DND-41 (cell line): Measurements from ENCODE around the gene ZNF106.

Experiments
- ATAC-seq: fragments of 200-7000 bp; cut with Tn5 transposase; 3 replicates; pipeline ENCODE4 v1.9.1; 2021; ENCODE audit warnings: low read depth; ENCODE audit not compliant: insufficient read depth
- DNase-seq: peaks from one replicate; pipeline ENCODE4 v3.0.0-alpha.2; 2020
- H2AFZ ChIP-seq: 2 replicates; pipeline ENCODE4 v1.6.0; 2012; ENCODE audit warnings: low read depth, low read length
- H3K27ac ChIP-seq: 2 replicates; pipeline ENCODE4 v1.5.1; 2012; ENCODE audit warnings: low read length, inconsistent platforms
- H3K27me3 ChIP-seq: fragments of 200-600 bp; sonication (generic); 2 replicates; pipeline ENCODE4 v1.6.0; 2012; ENCODE audit warnings: low read length, mild to moderate bottlenecking, inconsistent platforms; ENCODE audit not compliant: insufficient read depth, poor library complexity
- H3K36me3 ChIP-seq: 2 replicates; pipeline ENCODE4 v1.5.1; 2012; ENCODE audit warnings: low read length, inconsistent platforms; ENCODE audit not compliant: insufficient read depth
- H3K4me1 ChIP-seq: 2 replicates; pipeline ENCODE4 v1.5.1; 2012; ENCODE audit warnings: mild to moderate bottlenecking, low read length; ENCODE audit not compliant: insufficient read depth
- H3K4me2 ChIP-seq: 2 replicates; pipeline ENCODE4 v1.6.0; 2012; ENCODE audit warnings: mild to moderate bottlenecking, moderate library complexity, low read length, inconsistent platforms; ENCODE audit not compliant: insufficient read depth
- H3K4me3 ChIP-seq, 2 experiments: fragments of 200-600 bp in 1 of 2; shearing (Covaris generic) in 1 of 2; 2 replicates each; pipeline ENCODE4 v1.5.1; 2012 to 2016; ENCODE audit warnings: inconsistent platforms in 2 of 2, low read length in 2 of 2, mild to moderate bottlenecking in 2 of 2, low read depth in 1 of 2, moderate library complexity in 1 of 2
- H3K79me2 ChIP-seq: 2 replicates; pipeline ENCODE4 v1.6.0; 2012; ENCODE audit warnings: low read length, inconsistent platforms; ENCODE audit not compliant: insufficient read depth
- H3K9ac ChIP-seq: 2 replicates; pipeline ENCODE4 v1.6.0; 2012; ENCODE audit warnings: low read depth, mild to moderate bottlenecking, inconsistent platforms, low read length, moderate library complexity
- H3K9me3 ChIP-seq: 2 replicates; pipeline ENCODE4 v1.5.1; 2012; ENCODE audit warnings: low read length, moderate library complexity, mild to moderate bottlenecking, inconsistent platforms; ENCODE audit not compliant: insufficient read depth, severe bottlenecking
- H4K20me1 ChIP-seq: 2 replicates; pipeline ENCODE4 v1.6.0; 2012; ENCODE audit warnings: low read length; ENCODE audit not compliant: insufficient read depth
- CTCF ChIP-seq: IDR thresholded peaks from 2 replicates; pipeline ENCODE4 v1.5.1; 2012; ENCODE audit warnings: borderline replicate concordance, low read length, moderate library complexity, mild to moderate bottlenecking; ENCODE audit not compliant: poor library complexity, severe bottlenecking; ENCODE audit errors: extremely low read depth
- EZH2 ChIP-seq: IDR thresholded peaks from 3 replicates; pipeline ENCODE4 v1.6.1; 2012; ENCODE audit warnings: borderline replicate concordance, low read depth, mild to moderate bottlenecking, moderate library complexity, low read length, inconsistent platforms; ENCODE audit not compliant: severe bottlenecking

ZNF106 gene

GRCh38 chr15:42511007-42511391 is 20.1 kb upstream of the ZNF106 start:
- H4K20me1 ChIP-seq = 0 out of 2 replicates have a peak, but pooled peaks cover 2% of the 10 kb centered on the region
- no peak overlapping the region for H3K4me2 ChIP-seq
- no peak overlapping the region for H2AFZ ChIP-seq
- ATAC-seq (no peak), DNase-seq (no peak)
- H3K79me2 ChIP-seq = peaks cover 11% of the 10 kb centered on the region; the same call in 1 of the 2 replicates
- H3K27ac ChIP-seq = no peak overlapping the region
- no peak overlapping the region for H3K4me3 ChIP-seq
- no peaks in the 10 kb centered on the region for H3K9me3 ChIP-seq
- H3K36me3 ChIP-seq = peaks cover 24% of the 10 kb centered on the region
- no peaks in the 10 kb centered on the region for H3K4me1 ChIP-seq
- no peak overlapping the region for H3K9ac ChIP-seq
- TF ChIP-seq CTCF = no peak
- no peak for TF ChIP-seq EZH2
- H3K27me3 ChIP-seq = no peaks in the 10 kb centered on the region

GRCh38 chr15:42510258-42511006 is 19.5 kb upstream of the ZNF106 start:
- Histone ChIP-seq H2AFZ (no peak overlapping the region), H3K27ac (no peak overlapping the region), H3K79me2 (peaks cover 11% of the 10 kb centered on the region; the same call in 1 of the 2 replicates), H3K4me2 (no peak overlapping the region), H3K36me3 (peaks cover 18% of the 10 kb centered on the region), H3K9me3 (no peaks in the 10 kb centered on the region), H3K4me1 (no peaks in the 10 kb centered on the region), H3K27me3 (no peaks in the 10 kb centered on the region), H3K9ac (no peak overlapping the region), H4K20me1 (0 out of 2 replicates have a peak, but pooled peaks cover 2% of the 10 kb centered on the region), H3K4me3 (no peak overlapping the region)
- TF ChIP-seq EZH2 = no peak
- TF ChIP-seq CTCF = no peak
- no peak for DNase-seq
- no peak for ATAC-seq

- DNase-seq (no peak), ATAC-seq (no peak)
- Histone ChIP-seq H3K9ac (no peak overlapping the region), H3K4me2 (no peak overlapping the region), H3K4me3 (no peak overlapping the region), H3K27ac (no peak overlapping the region), H4K20me1 (0 out of 2 replicates have a peak, but pooled peaks cover 2% of the 10 kb centered on the region), H2AFZ (no peak overlapping the region), H3K79me2 (peaks cover 16% of the 10 kb centered on the region; the same call in 1 of the 2 replicates), H3K27me3 (no peaks in the 10 kb centered on the region), H3K9me3 (no peaks in the 10 kb centered on the region), H3K36me3 (peaks cover 5% of the 10 kb centered on the region; the same call in 1 of the 2 replicates), H3K4me1 (no peaks in the 10 kb centered on the region)
- TF ChIP-seq CTCF (no peak), EZH2 (no peak)
These were observed 17.3 kb upstream of the ZNF106 start for GRCh38 chr15:42508263-42508690.
